GM10266 (cell line): Measurements from ENCODE around the gene TTC23.

Experiments
- DNase-seq: peaks from one replicate; pipeline ENCODE4 v3.0.0; 2012; ENCODE audit errors: extremely low spot score
- CTCF ChIP-seq: IDR thresholded peaks from 2 replicates; pipeline ENCODE4 v1.5.1; 2012; ENCODE audit warnings: mild to moderate bottlenecking, low read depth; ENCODE audit not compliant: control insufficient read depth, insufficient read depth; ENCODE audit errors: missing control alignments

TTC23 gene

GRCh38 chr15:99180086-99180963 is 69.1 kb downstream of the TTC23 start:
- no peak for TF ChIP-seq CTCF
- no peak for DNase-seq

GRCh38 chr15:99177679-99178078 is 71.7 kb downstream of the TTC23 start:
- DNase-seq, result no peak
- TF ChIP-seq CTCF, result no peak

GRCh38 chr15:99176757-99177156 is 72.6 kb downstream of the TTC23 start:
- DNase-seq, result no peak
- TF ChIP-seq CTCF, result no peak

- no peak for TF ChIP-seq CTCF
- no peak for DNase-seq
Observed at GRCh38 chr15:99174567-99175395, 74.6 kb downstream of the TTC23 start.

GRCh38 chr15:99172989-99173388 is 76.4 kb downstream of the TTC23 start:
- DNase-seq, result no peak
- no peak for TF ChIP-seq CTCF

GRCh38 chr15:99172171-99172570 is 77.2 kb downstream of the TTC23 start:
- no peak for TF ChIP-seq CTCF

More at GRCh38 chr15:99172171-99172570, 77.2 kb downstream of the TTC23 start:
- DNase-seq, result no peak
